IPS DF 6.9 (cell line): Measurements from ENCODE around the gene PRDX5.
"Not testable (repeated sequence)": the region's sequence is repeated elsewhere in the genome, so short reads cannot be mapped to it uniquely, and the experiment has no call there.

ENCODE experiments used
- DNase-seq: peaks from one replicate; pipeline ENCODE4 v3.0.0-alpha.2; 2013; ENCODE audit warnings: low read depth, low spot score
- H3K27ac ChIP-seq: one replicate; pipeline ENCODE4 v1.5.1; 2013; ENCODE audit warnings: low read length, control low read depth
- H3K27me3 ChIP-seq: 2 replicates; pipeline ENCODE4 v1.6.1; 2013; ENCODE audit warnings: mild to moderate bottlenecking, low read length; ENCODE audit not compliant: control insufficient read depth, insufficient read depth
- H3K36me3 ChIP-seq: 2 replicates; pipeline ENCODE4 v1.6.1; 2013; ENCODE audit warnings: low read length; ENCODE audit not compliant: control insufficient read depth, insufficient read depth
- H3K4me1 ChIP-seq: 2 replicates; pipeline ENCODE4 v1.6.1; 2013; ENCODE audit warnings: low read length; ENCODE audit not compliant: control insufficient read depth, insufficient read depth
- H3K4me3 ChIP-seq: 2 replicates; pipeline ENCODE4 v1.5.1; 2013; ENCODE audit warnings: mild to moderate bottlenecking, low read length
- H3K9me3 ChIP-seq: 2 replicates; pipeline ENCODE4 v1.6.1; 2013; ENCODE audit warnings: low read length, inconsistent platforms; ENCODE audit not compliant: control insufficient read depth, insufficient read depth
- WGBS: extraction: QIAGEN DNeasy Blood & Tissue Kit; methylation state at CpG from one replicate; pipeline ENCODE4 v1.1.7; 2013; ENCODE audit warnings: mixed read lengths, missing lambda C conversion rate; ENCODE audit not compliant: insufficient read length, insufficient coverage; 5-methylcytosine and 5-hydroxymethylcytosine counted together

PRDX5 gene

DNA sequence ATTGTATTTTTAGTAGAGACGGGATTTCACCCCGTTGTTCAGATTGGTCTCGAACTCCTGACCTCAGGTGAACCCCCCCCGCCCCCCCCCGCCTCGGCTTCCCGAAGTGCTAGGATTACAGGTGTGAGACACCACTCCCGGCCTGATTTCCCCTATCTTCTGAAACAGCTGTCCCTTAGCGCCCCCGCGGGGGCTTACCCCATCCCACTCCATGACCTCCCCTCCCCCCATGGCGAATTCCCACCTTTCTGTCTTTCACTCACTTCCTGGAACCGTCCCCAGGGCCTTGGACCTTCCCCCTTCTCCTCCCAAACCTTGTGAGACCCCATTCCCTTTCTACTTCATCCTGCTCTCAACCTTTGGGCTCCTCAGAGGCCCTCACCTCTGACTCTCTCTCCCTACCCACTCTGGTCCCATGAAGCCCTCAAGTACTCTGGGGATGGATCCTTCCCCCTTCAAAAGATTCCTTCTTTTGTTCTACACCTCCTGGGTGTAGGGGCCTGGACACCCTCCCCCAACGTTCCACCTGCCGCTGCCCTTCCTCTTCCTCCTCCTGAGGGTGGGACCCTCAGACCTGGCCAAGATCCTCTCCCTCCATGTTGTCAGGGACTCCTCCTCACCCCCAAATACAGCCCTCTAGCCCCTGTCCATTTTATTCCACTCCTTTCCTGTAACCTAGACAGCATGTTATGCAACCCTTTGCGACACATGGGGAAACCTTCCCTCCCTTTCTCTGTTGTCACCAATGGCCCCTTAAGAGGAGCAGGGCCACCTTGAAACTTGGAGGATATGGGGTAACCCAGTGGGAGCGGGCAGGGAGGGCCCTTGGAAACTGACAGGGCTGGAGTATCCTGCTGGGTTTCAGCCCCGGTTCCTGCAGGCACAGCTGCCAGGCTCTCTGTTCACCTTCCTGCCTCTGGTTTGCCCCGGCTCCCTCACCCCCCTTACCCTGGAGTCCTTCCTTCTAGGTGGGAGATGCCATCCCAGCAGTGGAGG, 1.1 kb downstream of the PRDX5 start:
- no peaks in the 10 kb centered on the region for H3K27me3 ChIP-seq
- peaks cover 4% of the 10 kb centered on the region for H3K4me1 ChIP-seq
- H3K27ac ChIP-seq, result no peak overlapping the region
- no peak for DNase-seq
- no CpG with 5 or more reads among the region's 19 CpGs for WGBS
- H3K36me3 ChIP-seq, result peaks cover 18% of the 10 kb centered on the region
- H3K4me3 ChIP-seq, result peak overlapping the region; percentile 67; the same call in 1 of the 2 replicates
- H3K9me3 ChIP-seq, result no peaks in the 10 kb centered on the region

DNA sequence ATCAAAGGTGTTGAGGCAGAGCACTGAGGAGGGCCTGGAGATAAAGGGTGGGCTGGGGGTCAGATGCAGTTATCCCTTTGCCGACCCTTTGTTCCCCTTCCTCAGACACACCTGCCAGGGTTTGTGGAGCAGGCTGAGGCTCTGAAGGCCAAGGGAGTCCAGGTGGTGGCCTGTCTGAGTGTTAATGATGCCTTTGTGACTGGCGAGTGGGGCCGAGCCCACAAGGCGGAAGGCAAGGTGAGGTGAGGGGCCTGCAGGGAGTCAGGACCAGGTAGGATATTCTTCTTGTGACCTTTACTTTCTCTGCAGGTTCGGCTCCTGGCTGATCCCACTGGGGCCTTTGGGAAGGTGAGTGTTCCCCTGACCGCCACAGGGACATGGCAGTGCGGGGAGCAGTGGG, 2.6 kb downstream of the PRDX5 start:
- no peak for DNase-seq

DNA sequence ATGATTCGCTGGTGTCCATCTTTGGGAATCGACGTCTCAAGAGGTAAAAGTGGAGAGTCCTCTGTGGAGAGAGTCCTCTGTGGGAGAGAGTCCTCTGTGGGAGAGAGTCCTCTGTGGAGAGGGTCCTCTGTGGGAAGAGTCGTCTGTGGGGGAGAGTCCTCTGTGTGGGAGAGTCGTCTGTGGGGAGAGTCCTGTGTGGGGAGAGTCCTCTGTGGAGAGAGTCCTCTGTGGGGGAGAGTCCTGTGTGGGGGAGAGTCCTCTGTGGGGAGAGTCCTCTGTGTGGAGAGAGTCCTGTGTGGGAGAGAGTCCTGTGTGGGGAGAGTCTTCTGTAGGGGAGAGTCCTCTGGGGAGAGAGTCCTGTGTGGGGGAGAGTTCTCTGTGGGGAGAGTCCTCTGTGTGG, 3.1 kb downstream of the PRDX5 start:
- peaks cover 4% of the 10 kb centered on the region for H3K4me1 ChIP-seq
- H3K27ac ChIP-seq, result no peak overlapping the region
- no peaks in the 10 kb centered on the region for H3K9me3 ChIP-seq
- DNase-seq, result no peak
- no peaks in the 10 kb centered on the region for H3K27me3 ChIP-seq
- H3K36me3 ChIP-seq, result peaks cover 14% of the 10 kb centered on the region
- H3K4me3 ChIP-seq, result no peak overlapping the region
- no CpG with 5 or more reads among the region's 5 CpGs for WGBS

More for the DNA sequence above, 2.6 kb downstream of the PRDX5 start:
- H3K4me3 ChIP-seq, result no peak overlapping the region
- H3K27ac ChIP-seq, result no peak overlapping the region
- H3K36me3 ChIP-seq, result peaks cover 14% of the 10 kb centered on the region
- peaks cover 4% of the 10 kb centered on the region for H3K4me1 ChIP-seq
- no CpG with 5 or more reads among the region's 7 CpGs for WGBS
- no peaks in the 10 kb centered on the region for H3K27me3 ChIP-seq
- no peaks in the 10 kb centered on the region for H3K9me3 ChIP-seq

DNA sequence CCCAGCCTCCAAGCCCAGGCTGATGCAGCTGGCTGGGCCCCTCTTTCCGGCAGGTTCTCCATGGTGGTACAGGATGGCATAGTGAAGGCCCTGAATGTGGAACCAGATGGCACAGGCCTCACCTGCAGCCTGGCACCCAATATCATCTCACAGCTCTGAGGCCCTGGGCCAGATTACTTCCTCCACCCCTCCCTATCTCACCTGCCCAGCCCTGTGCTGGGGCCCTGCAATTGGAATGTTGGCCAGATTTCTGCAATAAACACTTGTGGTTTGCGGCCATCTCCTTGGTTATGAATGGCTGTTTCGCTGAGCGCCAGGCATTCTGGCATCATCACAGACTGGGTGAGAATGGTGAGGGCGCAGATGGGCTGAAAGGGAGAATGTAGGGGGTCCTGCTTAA, 3.6 kb downstream of the PRDX5 start:
- H3K36me3 ChIP-seq, result peaks cover 14% of the 10 kb centered on the region
- peaks cover 4% of the 10 kb centered on the region for H3K4me1 ChIP-seq
- no peak overlapping the region for H3K27ac ChIP-seq
- no peaks in the 10 kb centered on the region for H3K27me3 ChIP-seq
- H3K9me3 ChIP-seq, result no peaks in the 10 kb centered on the region
- no CpG with 5 or more reads among the region's 5 CpGs for WGBS
- DNase-seq, result no peak
- no peak overlapping the region for H3K4me3 ChIP-seq

DNA sequence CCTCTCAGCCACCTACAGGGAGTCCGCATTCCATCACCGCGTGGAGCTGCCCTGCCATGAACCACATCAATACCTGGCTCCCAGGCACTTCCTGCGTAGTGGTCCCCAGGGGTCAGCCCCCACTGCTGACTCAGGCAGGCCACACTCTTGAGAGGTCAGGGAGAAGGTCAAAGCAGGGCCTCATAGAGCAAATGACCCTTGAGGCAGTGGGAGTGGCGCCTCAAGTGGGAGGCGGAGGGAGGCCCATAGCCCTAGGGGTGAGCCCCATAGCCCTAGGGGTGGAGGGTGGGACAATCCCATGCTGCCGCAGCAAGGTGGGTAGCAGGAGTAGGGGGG, 5.0 kb downstream of the PRDX5 start:
- no peak overlapping the region for H3K4me3 ChIP-seq
- no CpG with 5 or more reads among the region's 7 CpGs for WGBS
- DNase-seq, result no peak

GRCh38 chr11:64323373-64323772, 5.5 kb downstream of the PRDX5 start:
- DNase-seq, result no peak
- H3K36me3 ChIP-seq, result peaks cover 14% of the 10 kb centered on the region
- WGBS, result no CpG with 5 or more reads among the region's 5 CpGs
- H3K27ac ChIP-seq, result no peak overlapping the region
- no peaks in the 10 kb centered on the region for H3K27me3 ChIP-seq
- H3K9me3 ChIP-seq, result no peaks in the 10 kb centered on the region
- peaks cover 4% of the 10 kb centered on the region for H3K4me1 ChIP-seq
- H3K4me3 ChIP-seq, result no peak overlapping the region

More for the DNA sequence above, 5.0 kb downstream of the PRDX5 start:
- Histone ChIP-seq H3K27ac (no peak overlapping the region), H3K9me3 (no peaks in the 10 kb centered on the region), H3K4me1 (peaks cover 4% of the 10 kb centered on the region), H3K27me3 (no peaks in the 10 kb centered on the region), H3K36me3 (peaks cover 14% of the 10 kb centered on the region)

- not testable (repeated sequence) for DNase-seq, H3K4me3 ChIP-seq, H3K27me3 ChIP-seq, H3K27ac ChIP-seq, H3K4me1 ChIP-seq, H3K9me3 ChIP-seq
- H3K36me3 ChIP-seq, result peaks cover 14% of the 10 kb centered on the region
- WGBS, result no CpG with 5 or more reads among the region's 4 CpGs
Observed at GRCh38 chr11:64323984-64324383, 6.1 kb downstream of the PRDX5 start.

DNA sequence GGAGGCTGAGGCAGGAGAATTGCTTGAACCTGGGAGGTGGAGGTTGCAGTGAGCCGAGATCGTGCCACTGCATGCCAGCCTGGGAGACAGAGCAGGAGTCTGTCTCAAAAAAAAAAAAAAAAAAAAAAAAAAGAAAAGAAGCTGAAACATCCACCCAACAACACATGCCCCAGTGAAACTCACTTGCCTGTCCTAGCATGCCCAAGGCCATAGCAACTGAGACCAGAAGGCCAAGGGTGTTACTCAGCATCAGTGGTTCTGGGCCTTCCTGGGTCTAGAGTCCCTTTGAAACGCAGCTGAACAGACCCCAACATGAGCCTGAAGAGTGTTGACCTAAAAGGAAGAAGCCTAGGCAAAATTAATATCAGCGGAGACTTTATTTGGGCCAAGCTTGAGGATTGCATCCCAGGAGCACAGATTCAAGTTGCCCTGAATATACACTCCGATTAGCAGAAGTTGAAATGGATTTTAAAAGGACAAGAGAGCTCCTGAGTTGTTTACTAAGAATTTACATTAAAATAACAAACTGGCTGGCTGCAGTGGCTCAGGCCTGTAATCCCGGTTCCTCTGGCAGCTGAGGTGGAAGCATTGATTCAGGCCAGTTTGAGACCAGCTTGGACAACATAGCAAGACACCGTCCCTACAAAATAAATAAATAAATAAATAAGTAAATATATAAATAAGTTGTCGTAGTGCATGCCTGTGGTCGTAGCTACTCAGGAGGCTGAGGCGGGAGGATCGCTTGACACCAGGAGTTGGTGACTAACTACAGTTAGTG, 7.0 kb downstream of the PRDX5 start:
- no CpG with 5 or more reads among the region's 11 CpGs for WGBS
- no peaks in the 10 kb centered on the region for H3K27me3 ChIP-seq
- H3K36me3 ChIP-seq, result peaks cover 14% of the 10 kb centered on the region
- DNase-seq, result no peak
- H3K4me3 ChIP-seq, result no peak overlapping the region
- no peaks in the 10 kb centered on the region for H3K9me3 ChIP-seq
- peaks cover 1% of the 10 kb centered on the region; the same call in 1 of the 2 replicates for H3K4me1 ChIP-seq
- H3K27ac ChIP-seq, result no peak overlapping the region

- no peak for DNase-seq
- Histone ChIP-seq H3K4me1 (peaks cover 4% of the 10 kb centered on the region), H3K27me3 (no peaks in the 10 kb centered on the region), H3K36me3 (peaks cover 3% of the 10 kb centered on the region), H3K9me3 (no peaks in the 10 kb centered on the region), H3K4me3 (no peak overlapping the region), H3K27ac (no peak overlapping the region)
- WGBS, result no CpG with 5 or more reads among the region's 2 CpGs
Observed at GRCh38 chr11:64327375-64327774, 9.5 kb downstream of the PRDX5 start.

GRCh38 chr11:64327993-64328392, 10.1 kb downstream of the PRDX5 start:
- H3K9me3 ChIP-seq, result no peaks in the 10 kb centered on the region
- H3K27ac ChIP-seq, result no peak overlapping the region
- no CpG with 5 or more reads among the region's 3 CpGs for WGBS
- DNase-seq, result no peak
- no peaks in the 10 kb centered on the region; the same call in 1 of the 2 replicates for H3K36me3 ChIP-seq
- peaks cover 4% of the 10 kb centered on the region for H3K4me1 ChIP-seq
- no peaks in the 10 kb centered on the region for H3K27me3 ChIP-seq
- H3K4me3 ChIP-seq, result no peak overlapping the region
